Peyer's patch (tissue), 4 donors: ENCODE measurements around the gene DNAL4.

Experiments used
- CTCF ChIP-seq, 6 experiments: fragments of 450-650 bp in 4 of 6; fragments of 200-600 bp in 2 of 6; sonication (generic) in 1 of 6; IDR thresholded peaks; one replicate each; pipeline ENCODE4 v1.5.1; 2017 to 2019; ENCODE audit warnings: antibody characterized with exemption in 6 of 6, mild to moderate bottlenecking in 3 of 6, moderate library complexity in 1 of 6
- POLR2A ChIP-seq, 2 donors: fragments of 450-650 bp; IDR thresholded peaks; one replicate each; pipeline ENCODE4 v1.5.1; 2017; ENCODE audit warnings: antibody characterized with exemption in 2 of 2, mild to moderate bottlenecking in 2 of 2, moderate library complexity in 2 of 2

- TF ChIP-seq POLR2A (IDR thresholded peaks at IDR 0.05) (no peak), CTCF (IDR thresholded peaks at IDR 0.05) (no peak)
These were observed 37.1 kb downstream of the DNAL4 start for GRCh38 chr22:38756711-38757463.
